IMR-90 (cell line): ENCODE results near the gene TTC23L. TPM values are rescaled to one million over a fixed set of nuclear protein-coding genes. Genes with fewer than 3 reads are reported as not detected.

ENCODE experiments used
- ATAC-seq: fragments of 200-7000 bp; cut with Tn5 transposase; 2 replicates; pipeline ENCODE4 v1.9.1; 2020; ENCODE audit warnings: low read depth, mild to moderate bottlenecking, moderate library complexity
- BruUV-seq: library from RNA; stranded (reverse); fragments of 400-500 nt; replicated peaks from 2 replicates; lab custom pipeline; 2021; lab: Mats Ljungman, UMichigan
- CTCF ChIA-PET: fragments of 300-600 bp; formaldehyde crosslinking; extraction: SDS; loops from one replicate; lab custom pipeline; 2021; ENCODE audit warnings: antibody characterized with exemption; lab: Yijun Ruan, JAX
- POLR2A ChIA-PET: fragments of 300-600 bp; sonication (Branson Sonifier 250); formaldehyde crosslinking; loops from one replicate; lab custom pipeline; 2022; ENCODE audit warnings: antibody characterized with exemption; ENCODE audit not compliant: unreplicated experiment; lab: Charles Lee
- DNase-seq: peaks from one replicate; pipeline ENCODE4 v3.0.0; 2013
- H2AFZ ChIP-seq: replicated peaks from 2 replicates; pipeline ENCODE3; 2013; ENCODE audit warnings: low read length, mild to moderate bottlenecking; ENCODE audit not compliant: poor library complexity
- H2AK5ac ChIP-seq: 2 replicates; pipeline ENCODE4 v1.6.1; 2013; ENCODE audit warnings: low read depth, low read length, inconsistent platforms
- H2AK9ac ChIP-seq: replicated peaks from 2 replicates; pipeline ENCODE3; 2013; ENCODE audit warnings: mild to moderate bottlenecking, low read depth, low read length, moderate library complexity; ENCODE audit not compliant: poor library complexity
- H2BK120ac ChIP-seq: 2 replicates; pipeline ENCODE4 v1.6.1; 2013; ENCODE audit warnings: low read depth, low read length, inconsistent platforms
- H2BK15ac ChIP-seq: 3 replicates; pipeline ENCODE4 v1.6.1; 2013; ENCODE audit warnings: low read depth, low read length, inconsistent platforms
- H2BK20ac ChIP-seq: 2 replicates; pipeline ENCODE4 v1.6.1; 2013; ENCODE audit warnings: low read depth, mild to moderate bottlenecking, inconsistent platforms, low read length, moderate library complexity
- H2BK5ac ChIP-seq: 2 replicates; pipeline ENCODE4 v1.6.1; 2013; ENCODE audit warnings: mild to moderate bottlenecking, low read depth, low read length, inconsistent platforms; ENCODE audit not compliant: poor library complexity, severe bottlenecking
- H3K14ac ChIP-seq: replicated peaks from 2 replicates; pipeline ENCODE4 v1.6.1; 2013; ENCODE audit warnings: low read depth, low read length, inconsistent platforms
- H3K18ac ChIP-seq: 2 replicates; pipeline ENCODE4 v1.6.1; 2013; ENCODE audit warnings: low read depth, low read length, control low read depth
- H3K23ac ChIP-seq: 2 replicates; pipeline ENCODE4 v1.6.1; 2013; ENCODE audit warnings: low read depth, low read length, inconsistent platforms
- H3K27ac ChIP-seq: 2 replicates; pipeline ENCODE4 v1.5.1; 2013; ENCODE audit warnings: mild to moderate bottlenecking, control low read depth, low read length; ENCODE audit not compliant: insufficient read depth
- H3K27me3 ChIP-seq: 2 replicates; pipeline ENCODE4 v1.6.1; 2013; ENCODE audit warnings: low read length; ENCODE audit not compliant: control insufficient read depth, insufficient read depth
- H3K36me3 ChIP-seq: 2 replicates; pipeline ENCODE4 v1.6.1; 2013; ENCODE audit warnings: low read length, mixed read lengths; ENCODE audit not compliant: control insufficient read depth, insufficient read depth
- H3K4ac ChIP-seq: 2 replicates; pipeline ENCODE4 v1.6.1; 2013; ENCODE audit warnings: low read depth, low read length, inconsistent platforms
- H3K4me1 ChIP-seq: 2 replicates; pipeline ENCODE4 v1.6.1; 2013; ENCODE audit warnings: low read length, mixed read lengths; ENCODE audit not compliant: control insufficient read depth, insufficient read depth
- H3K4me2 ChIP-seq: 2 replicates; pipeline ENCODE4 v1.6.1; 2013; ENCODE audit warnings: low read depth, mild to moderate bottlenecking, control low read depth, low read length, moderate library complexity
- H3K4me3 ChIP-seq: 2 replicates; pipeline ENCODE4 v1.5.1; 2013; ENCODE audit warnings: low read depth, mild to moderate bottlenecking, control low read depth, low read length, moderate library complexity; ENCODE audit not compliant: insufficient read depth
- H3K56ac ChIP-seq: 2 replicates; pipeline ENCODE4 v1.6.1; 2013; ENCODE audit warnings: low read length, inconsistent platforms; ENCODE audit not compliant: insufficient read depth; ENCODE audit errors: extremely low read depth
- H3K79me1 ChIP-seq, 2 experiments: 2 replicates each; pipeline ENCODE4 v1.6.1; 2013; ENCODE audit warnings: low read length in 2 of 2, inconsistent platforms in 1 of 2, low read depth in 1 of 2
- H3K9ac ChIP-seq: 2 replicates; pipeline ENCODE4 v1.6.1; 2013; ENCODE audit warnings: low read depth, low read length, control low read depth
- H3K9me1 ChIP-seq: 2 replicates; pipeline ENCODE4 v1.6.1; 2013; ENCODE audit warnings: low read length, inconsistent platforms; ENCODE audit not compliant: insufficient read depth
- H3K9me3 ChIP-seq: 2 replicates; pipeline ENCODE4 v1.6.1; 2013; ENCODE audit warnings: low read length; ENCODE audit not compliant: control insufficient read depth, insufficient read depth
- H4K20me1 ChIP-seq: 2 replicates; pipeline ENCODE4 v1.6.1; 2013; ENCODE audit warnings: low read length, inconsistent platforms; ENCODE audit not compliant: insufficient read depth
- H4K5ac ChIP-seq: 2 replicates; pipeline ENCODE4 v1.6.1; 2013; ENCODE audit warnings: mild to moderate bottlenecking, low read depth, low read length, control low read depth
- H4K8ac ChIP-seq, 2 experiments: 2 replicates each; pipeline ENCODE4 v1.6.1; 2013; ENCODE audit warnings: low read depth in 2 of 2, low read length in 2 of 2, control low read depth in 1 of 2, inconsistent platforms in 1 of 2
- H4K91ac ChIP-seq: 2 replicates; pipeline ENCODE4 v1.6.1; 2013; ENCODE audit warnings: low read depth, low read length, inconsistent platforms; ENCODE audit not compliant: insufficient read depth
- FOS ChIP-seq: fragments of 150-350 bp; IDR thresholded peaks from 2 replicates; pipeline ENCODE4 v1.6.1; 2016; ENCODE audit warnings: low read depth, low read length
- RFX5 ChIP-seq: IDR thresholded peaks from 2 replicates; pipeline ENCODE4 v1.8.0; 2012; ENCODE audit warnings: low read depth, mild to moderate bottlenecking, low read length, moderate library complexity
- SMC3 ChIP-seq: fragments of 150-350 bp; IDR thresholded peaks from 2 replicates; pipeline ENCODE4 v1.6.1; 2016; ENCODE audit warnings: low read depth, mild to moderate bottlenecking, antibody characterized with exemption, low read length, moderate library complexity
- WGBS, 2 experiments: methylation state at CpG; one replicate each; pipeline versions ENCODE4 v1.1.5 to v1.1.7; 2013; ENCODE audit warnings: missing lambda C conversion rate in 2 of 2; ENCODE audit not compliant: insufficient read length in 1 of 2; ENCODE audit errors: extremely low coverage in 2 of 2; 5-methylcytosine and 5-hydroxymethylcytosine counted together
- dilution Hi-C: fragments of 300-500 bp; cut with HindIII; formaldehyde crosslinking; loops from one replicate; pipeline ENCODE4 v1.14.3; 2018; ENCODE audit warnings: low sequenced_read_pairs; ENCODE audit not compliant: unreplicated experiment
- in situ Hi-C: fragments of 300-500 bp; cut with MboI; formaldehyde crosslinking; loops from 3 replicates; pipeline ENCODE4 v1.14.3; 2019; ENCODE audit warnings: low sequenced_read_pairs, inconsistent platforms, mixed read lengths
- intact Hi-C: fragments of 100-400 bp; cut with micrococcal nuclease; formaldehyde crosslinking; loops from 2 replicates; pipeline ENCODE4 v1.10.0; 2022
- polyA plus RNA-seq, 3 experiments: library from polyadenylated mRNA; depleted of rRNA; stranded (reverse); fragments of >200 nt; gene quantifications; 2 replicates each; pipeline ENCODE4 v1.2.3, GENCODE V29; 2012; ENCODE audit warnings: low replicate concordance in 1 of 3
- total RNA-seq: library from RNA; depleted of rRNA; stranded (reverse); fragments of >200 nt; gene quantifications from 2 replicates; pipeline ENCODE4 v1.2.3, GENCODE V29; 2012

TTC23L gene
- total and polyA plus RNA-seq, 2 of the 4 experiments (the other 2 are of a cell fraction) = under 0.01 TPM; not detected in 1

- Histone ChIP-seq H2BK15ac (no peak overlapping the region), H3K18ac (no peak overlapping the region), H2AFZ (no peak overlapping the region), H3K4ac (no peak overlapping the region), H3K4me1 (no peaks in the 10 kb centered on the region), H3K9me1 (no peaks in the 10 kb centered on the region), H3K4me2 (no peak overlapping the region), H3K23ac (no peak overlapping the region), H2BK20ac (no peak overlapping the region), H3K9ac (no peak overlapping the region), H3K9me3 (no peaks in the 10 kb centered on the region), H4K5ac (no peak overlapping the region), H3K79me1 (no peaks in the 10 kb centered on the region), H3K27me3 (no peaks in the 10 kb centered on the region; the same call in 1 of the 2 replicates), H2AK5ac (no peak overlapping the region), H4K8ac (no peak overlapping the region), H3K14ac (no peak overlapping the region), H3K27ac (no peak overlapping the region), H4K20me1 (no peaks in the 10 kb centered on the region), H3K56ac (no peak overlapping the region), H3K36me3 (no peaks in the 10 kb centered on the region), H4K91ac (no peak overlapping the region), H2AK9ac (no peak overlapping the region), H2BK5ac (no peak overlapping the region), H3K4me3 (no peak overlapping the region), H2BK120ac (no peak overlapping the region)
- no peak for TF ChIP-seq SMC3
- TF ChIP-seq RFX5 = no peak
- TF ChIP-seq FOS = no peak
- BruUV-seq = no TSS peak
- intact Hi-C loops (no loop called here), dilution Hi-C loops (no loop called here), in situ Hi-C loops (no loop called here)
- DNase-seq = no peak
- no peak for ATAC-seq
- POLR2A ChIA-PET = no interaction called here
- CTCF ChIA-PET = interaction anchor here (1.1 kb wide), 1 partner anchor 15 kb away, joined by 3 read pairs; no protein-coding TSS in a partner anchor
- no CpG with 5 or more reads among the region's 1 CpG for WGBS, 2 experiments
Observed at GRCh38 chr5:34869256-34869655, 30.3 kb downstream of the TTC23L start.
